GM12878 (cell line): ENCODE measurements around the gene PRKCB. TPM values are rescaled to one million over a fixed set of nuclear protein-coding genes. Genes with fewer than 3 reads are reported as not detected.

ENCODE experiments used
- ATAC-seq: fragments of 200-7000 bp; cut with Tn5 transposase; 3 replicates; pipeline ENCODE4 v1.9.1; 2020; ENCODE audit warnings: mild to moderate bottlenecking, moderate library complexity
- BruUV-seq: library from RNA; stranded (reverse); fragments of 400-500 nt; replicated peaks from 2 replicates; lab custom pipeline; 2021; lab: Mats Ljungman, UMichigan
- CTCF ChIA-PET: fragments of 300-600 bp; sonication (Branson Sonifier 250); formaldehyde crosslinking; extraction: SDS; loops from one replicate; lab custom pipeline; 2021; ENCODE audit warnings: inconsistent platforms; lab: Yijun Ruan, JAX
- POLR2A ChIA-PET: fragments of 350-600 bp; formaldehyde crosslinking; extraction: SDS; loops from one replicate; lab custom pipeline; 2021; ENCODE audit warnings: inconsistent platforms; lab: Charles Lee
- RAD21 ChIA-PET: fragments of 300-600 bp; sonication (Branson Sonifier 250); formaldehyde crosslinking; loops from one replicate; lab custom pipeline; 2023; ENCODE audit warnings: antibody characterized with exemption; ENCODE audit not compliant: unreplicated experiment; lab: Charles Lee
- SMC1A ChIA-PET: fragments of 300-600 bp; sonication (Branson Sonifier 250); formaldehyde crosslinking; loops from one replicate; lab custom pipeline; 2023; ENCODE audit not compliant: unreplicated experiment, uncharacterized antibody; lab: Charles Lee
- DNase-seq: peaks from one replicate; pipeline ENCODE4 v3.0.0-alpha.2; 2011; ENCODE audit warnings: low read depth, low spot score
- FAIRE-seq: peaks from 3 replicates; lab custom pipeline; 2011; peaks lifted over from hg19 to GRCh38; lab: Jason Lieb, UNC
- H2AFZ ChIP-seq: 2 replicates; pipeline ENCODE4 v1.6.0; 2011; ENCODE audit warnings: low read depth, low read length, control low read depth; ENCODE audit not compliant: control insufficient read depth
- H3K27ac ChIP-seq: 2 replicates; pipeline ENCODE4 v1.5.1; 2011; ENCODE audit warnings: control low read depth; ENCODE audit not compliant: control insufficient read depth, insufficient read depth
- H3K27me3 ChIP-seq, 2 experiments: replicated peaks in 1 of 2; 2 replicates each; pipeline versions ENCODE4 v1.6.0 to v1.6.1; 2011; ENCODE audit warnings: low read length in 1 of 2; ENCODE audit not compliant: control insufficient read depth in 2 of 2, insufficient read depth in 2 of 2
- H3K36me3 ChIP-seq, 2 experiments: 2 replicates each; pipeline ENCODE4 v1.5.1; 2011; ENCODE audit warnings: low read length in 1 of 2; ENCODE audit not compliant: control insufficient read depth in 2 of 2, insufficient read depth in 2 of 2
- H3K4me1 ChIP-seq: 2 replicates; pipeline ENCODE4 v1.6.1; 2011; ENCODE audit warnings: mild to moderate bottlenecking, low read length, moderate library complexity, mixed read lengths; ENCODE audit not compliant: control insufficient read depth, insufficient read depth
- H3K4me2 ChIP-seq: 2 replicates; pipeline ENCODE4 v1.6.0; 2011; ENCODE audit warnings: control low read depth; ENCODE audit not compliant: control insufficient read depth, insufficient read depth
- H3K4me3 ChIP-seq: fragments of 200-600 bp; sonication (generic); 2 replicates; pipeline ENCODE4 v1.5.1; 2016
- H3K79me2 ChIP-seq: 2 replicates; pipeline ENCODE4 v1.6.0; 2011; ENCODE audit warnings: low read length; ENCODE audit not compliant: control insufficient read depth, insufficient read depth
- H3K9ac ChIP-seq: 2 replicates; pipeline ENCODE4 v1.8.0; 2011; ENCODE audit warnings: low read length, control low read depth, mixed read lengths; ENCODE audit not compliant: control insufficient read depth, insufficient read depth
- H3K9me3 ChIP-seq: replicated peaks from 3 replicates; pipeline ENCODE4 v1.5.1; 2011; ENCODE audit warnings: mild to moderate bottlenecking, low read length; ENCODE audit not compliant: control insufficient read depth, insufficient read depth
- H4K20me1 ChIP-seq: 2 replicates; pipeline ENCODE4 v1.6.0; 2011; ENCODE audit not compliant: control insufficient read depth, insufficient read depth
- E4F1 ChIP-seq: fragments of 450-650 bp; IDR thresholded peaks from 2 replicates; pipeline ENCODE4 v1.6.1; 2018; ENCODE audit warnings: borderline replicate concordance, mild to moderate bottlenecking; ENCODE audit not compliant: partially characterized antibody
- EED ChIP-seq: sonication (generic); IDR thresholded peaks from 2 replicates; pipeline ENCODE4 v1.6.1; 2016; ENCODE audit warnings: antibody characterized with exemption, low read depth
- ELK1 ChIP-seq: IDR thresholded peaks from 2 replicates; pipeline ENCODE4 v1.6.1; 2012; ENCODE audit warnings: low read depth, low read length, improper control_type of control experiment
- EZH2 ChIP-seq: IDR thresholded peaks from 2 replicates; pipeline ENCODE4 v1.6.1; 2012; ENCODE audit warnings: low read depth, mild to moderate bottlenecking, control low read depth, inconsistent platforms, low read length, borderline replicate concordance; ENCODE audit not compliant: control insufficient read depth
- JUND ChIP-seq: IDR thresholded peaks from 2 replicates; pipeline ENCODE4 v1.6.1; 2012; ENCODE audit warnings: low read depth, mild to moderate bottlenecking, low read length, improper control_type of control experiment, moderate library complexity
- MYB ChIP-seq: fragments of 150-350 bp; IDR thresholded peaks from 2 replicates; pipeline ENCODE4 v1.6.1; 2014; ENCODE audit warnings: mild to moderate bottlenecking, low read depth, low read length, borderline replicate concordance
- NFYB ChIP-seq: IDR thresholded peaks from 2 replicates; pipeline ENCODE4 v1.6.1; 2011; ENCODE audit warnings: low read depth, mild to moderate bottlenecking, low read length, improper control_type of control experiment, moderate library complexity; ENCODE audit not compliant: insufficient read depth
- NR2C2 ChIP-seq: IDR thresholded peaks from 2 replicates; pipeline ENCODE4 v1.6.1; 2011; ENCODE audit warnings: borderline replicate concordance, low read depth; ENCODE audit not compliant: control insufficient read depth, insufficient read length
- NR2F1 ChIP-seq: fragments of 450-650 bp; conservative IDR thresholded peaks from 2 replicates; pipeline ENCODE4 v1.6.1; 2017; ENCODE audit warnings: mild to moderate bottlenecking
- RBBP5 ChIP-seq: fragments of 200-600 bp; sonication (generic); conservative IDR thresholded peaks from 2 replicates; pipeline ENCODE4 v1.6.1; 2016
- SIX5 ChIP-seq: IDR thresholded peaks from 2 replicates; pipeline ENCODE4 v1.6.1; 2011; ENCODE audit warnings: mild to moderate bottlenecking, low read depth, low read length, moderate library complexity; ENCODE audit not compliant: severe bottlenecking
- WGBS: methylation state at CpG from one replicate; pipeline ENCODE4 v1.1.6; 2016; ENCODE audit warnings: low lambda C conversion rate; ENCODE audit not compliant: insufficient replicate concordance, insufficient coverage; ENCODE audit errors: missing lambda C conversion rate; 5-methylcytosine and 5-hydroxymethylcytosine counted together
- in situ Hi-C: fragments of 300-500 bp; cut with MboI; formaldehyde crosslinking; loops from 9 replicates; pipeline ENCODE4 v1.14.3; 2018; ENCODE audit warnings: mixed read lengths
- intact Hi-C: fragments of 100-400 bp; cut with micrococcal nuclease; formaldehyde crosslinking; loops from one replicate; pipeline ENCODE4 v1.14.2; 2022; ENCODE audit not compliant: unreplicated experiment
- polyA plus RNA-seq, 11 experiments: library from polyadenylated mRNA; depleted of rRNA in 4 of 11; unstranded in 6 of 11; stranded (reverse) in 5 of 11; fragments of >200 nt; fragmentation: Nextera tagmentation in 4 of 11; fragmentation: Illumina TruSeq in 1 of 11; extraction: Ambion mirVana in 4 of 11; extraction: Trizol in 1 of 11; gene quantifications; 1 replicate in 1 of 11; 2 replicates in 10 of 11; pipeline versions ENCODE4 v1.2.1 to v1.2.3, GENCODE V29; 2011 to 2016; ENCODE audit warnings: inconsistent platforms in 2 of 11, missing spikeins in 2 of 11, low read depth in 1 of 11
- total RNA-seq, 4 experiments: library from RNA; depleted of rRNA in 3 of 4; stranded (reverse); fragments of >200 nt in 3 of 4; fragmentation: Illumina TruSeq in 1 of 4; extraction: Trizol in 1 of 4; gene quantifications; 2 replicates each; pipeline versions ENCODE4 v1.2.1 to v1.2.3, GENCODE V29; 2013 to 2021
- TF ChIP-seq, protein P1 (sequence below): fragments of 450-650 bp; formaldehyde crosslinking; IDR thresholded peaks from 2 replicates; pipeline ENCODE4 v1.4.0; 2022; ENCODE audit warnings: mild to moderate bottlenecking, moderate library complexity

PRKCB gene
- total and polyA plus RNA-seq, 10 of the 15 experiments (the other 5 are each of a cell fraction or from before 2014, with no cell fraction given): 21.4 to 158 (median 97.3) TPM

DNA sequence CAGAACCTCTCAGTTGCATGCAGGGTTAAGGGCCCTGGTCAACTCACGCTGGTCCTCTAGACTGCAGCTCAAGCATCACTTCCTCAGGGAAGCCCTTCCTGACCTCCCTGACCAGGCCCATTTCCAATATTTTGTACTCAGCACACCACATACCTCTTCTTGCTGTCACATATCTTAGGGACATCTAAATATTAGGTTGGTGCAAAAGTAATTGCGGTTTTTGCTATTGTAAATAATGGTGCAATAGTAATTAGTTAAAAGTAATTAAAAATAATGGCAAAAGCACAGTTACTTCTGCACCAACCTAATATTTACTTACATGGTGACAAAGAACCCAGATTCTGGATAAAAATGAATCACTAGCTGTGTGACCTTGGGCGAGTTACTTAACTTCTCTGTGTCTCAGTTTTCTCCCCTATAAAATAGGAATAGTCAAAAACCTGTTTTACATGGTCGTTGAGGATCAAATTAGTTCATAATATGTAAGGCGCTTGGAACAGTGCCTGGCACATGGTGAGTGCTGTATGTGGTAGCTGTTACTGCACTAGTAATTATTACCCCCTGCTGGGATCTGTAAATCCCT is 177.4 kb downstream of the PRKCB start:
- Histone ChIP-seq H3K4me1 (peaks cover 66% of the 10 kb centered on the region), H3K27ac (peak overlapping the region; percentile 51), H2AFZ (no peak overlapping the region), H3K9ac (no peak overlapping the region), H4K20me1 (no peaks in the 10 kb centered on the region), H3K9me3 (no peaks in the 10 kb centered on the region), H3K36me3 (peaks cover 5 to 15% of the 10 kb centered on the region in 2 experiments), H3K4me2 (peak overlapping the region; percentile 91; the same call in 1 of the 2 replicates), H3K27me3 (no peaks in the 10 kb centered on the region), H3K4me3 (no peak overlapping the region), H3K79me2 (peaks cover 10% of the 10 kb centered on the region)
- ChIA-PET RAD21 (interaction anchor here (1.0 to 2.6 kb wide), 10 partner anchors 23 to 210 kb away, joined by 3 to 24 read pairs (median 6); partner anchors contain the start of gene PRKCB), SMC1A (interaction anchor here (0.7 to 16.5 kb wide), 7 partner anchors 41 to 219 kb away, joined by 3 to 237 read pairs (median 4); no protein-coding TSS in a partner anchor), POLR2A (interaction anchor here (1.1 to 3.4 kb wide), 3 partner anchors 151 to 286 kb away, joined by 3 to 10 read pairs (median 4); no protein-coding TSS in a partner anchor), CTCF (interaction anchor here (1.5 to 11.9 kb wide), 3 partner anchors 24 to 210 kb away, joined by 4 to 425 read pairs (median 15); no protein-coding TSS in a partner anchor)
- BruUV-seq: no TSS peak
- intact Hi-C loops: loop anchor here (5.0 kb wide), 3 partner anchors 96 to 151 kb away; no protein-coding TSS in a partner anchor
- 71% methylated on average over 5 of the region's 5 CpGs for WGBS
- in situ Hi-C loops: loop anchor here (5.0 kb wide), 1 partner anchor 211 kb away; no protein-coding TSS in a partner anchor
- no peak for FAIRE-seq
- TF ChIP-seq JUND (no peak), SIX5 (no peak), RBBP5 (no peak), NR2C2 (no peak), ELK1 (no peak), MYB (no peak), EZH2 (no peak), NFYB (no peak), EED (no peak), E4F1 (no peak), NR2F1 (no peak)
- TF ChIP-seq, protein P1, sequence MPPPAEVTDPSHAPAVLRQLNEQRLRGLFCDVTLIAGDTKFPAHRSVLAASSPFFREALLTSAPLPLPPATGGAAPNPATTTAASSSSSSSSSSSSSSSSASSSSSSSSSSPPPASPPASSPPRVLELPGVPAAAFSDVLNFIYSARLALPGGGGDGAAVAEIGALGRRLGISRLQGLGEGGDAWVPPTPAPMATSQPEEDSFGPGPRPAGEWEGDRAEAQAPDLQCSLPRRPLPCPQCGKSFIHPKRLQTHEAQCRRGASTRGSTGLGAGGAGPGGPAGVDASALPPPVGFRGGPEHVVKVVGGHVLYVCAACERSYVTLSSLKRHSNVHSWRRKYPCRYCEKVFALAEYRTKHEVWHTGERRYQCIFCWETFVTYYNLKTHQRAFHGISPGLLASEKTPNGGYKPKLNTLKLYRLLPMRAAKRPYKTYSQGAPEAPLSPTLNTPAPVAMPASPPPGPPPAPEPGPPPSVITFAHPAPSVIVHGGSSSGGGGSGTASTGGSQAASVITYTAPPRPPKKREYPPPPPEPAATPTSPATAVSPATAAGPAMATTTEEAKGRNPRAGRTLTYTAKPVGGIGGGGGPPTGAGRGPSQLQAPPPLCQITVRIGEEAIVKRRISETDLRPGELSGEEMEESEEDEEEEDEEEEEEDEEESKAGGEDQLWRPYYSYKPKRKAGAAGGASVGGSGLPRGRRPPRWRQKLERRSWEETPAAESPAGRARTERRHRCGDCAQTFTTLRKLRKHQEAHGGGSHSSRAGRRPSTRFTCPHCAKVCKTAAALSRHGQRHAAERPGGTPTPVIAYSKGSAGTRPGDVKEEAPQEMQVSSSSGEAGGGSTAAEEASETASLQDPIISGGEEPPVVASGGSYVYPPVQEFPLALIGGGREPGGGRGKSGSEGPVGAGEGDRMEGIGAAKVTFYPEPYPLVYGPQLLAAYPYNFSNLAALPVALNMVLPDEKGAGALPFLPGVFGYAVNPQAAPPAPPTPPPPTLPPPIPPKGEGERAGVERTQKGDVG (CRISPR knock-in tag): no peak
- no peak for ATAC-seq
- no peak for DNase-seq
